Brain pericyte (primary cell): ENCODE measurements around the gene RAP1GAP.
"Not testable (repeated sequence)": the region's sequence is repeated elsewhere in the genome, so short reads cannot be mapped to it uniquely, and the experiment has no call there.

Experiments used
- DNase-seq: peaks from one replicate; pipeline ENCODE4 v3.0.0-alpha.2; 2012; ENCODE audit warnings: low read depth, low spot score

The RAP1GAP gene

DNA sequence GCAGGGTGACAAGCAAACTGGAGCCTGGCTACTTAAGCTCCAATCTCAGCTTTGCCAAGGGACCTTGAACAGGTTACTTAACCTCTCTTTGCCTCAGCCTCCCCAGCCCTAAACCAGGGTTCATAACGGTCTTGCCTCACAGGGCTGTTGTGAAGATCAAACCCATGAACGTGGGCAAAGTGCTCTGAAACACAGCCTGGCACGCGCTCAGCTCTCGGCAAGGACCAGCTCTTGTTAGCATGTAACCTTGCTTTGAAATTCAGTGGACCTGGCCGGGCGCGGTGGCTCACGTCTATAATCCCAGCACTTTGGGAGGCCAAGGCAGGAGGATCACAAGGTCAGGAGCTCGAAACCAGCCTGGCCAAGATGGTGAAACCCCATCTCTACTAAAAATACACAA lies 24.8 kb downstream of the RAP1GAP start:
- DNase-seq = no peak

DNA sequence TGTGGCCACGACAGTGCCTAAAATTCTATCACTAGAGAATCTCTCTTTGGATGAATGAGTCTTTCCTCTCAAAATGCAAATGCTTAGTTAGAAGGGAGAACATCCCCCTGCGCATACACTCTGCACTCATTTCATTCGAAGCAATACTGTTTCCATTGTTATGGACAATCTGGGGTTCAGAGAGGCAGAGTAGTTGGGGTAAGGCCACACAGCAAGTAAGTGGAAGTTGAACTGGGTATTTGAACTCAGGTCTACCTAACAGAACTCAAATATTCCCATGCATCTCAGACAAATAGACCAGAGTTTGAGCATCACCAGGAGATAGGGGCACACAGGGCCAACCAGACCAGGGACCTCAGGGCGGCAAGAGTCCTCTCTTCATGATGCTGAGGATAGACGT lies 25.5 kb downstream of the RAP1GAP start:
- DNase-seq = no peak

DNA sequence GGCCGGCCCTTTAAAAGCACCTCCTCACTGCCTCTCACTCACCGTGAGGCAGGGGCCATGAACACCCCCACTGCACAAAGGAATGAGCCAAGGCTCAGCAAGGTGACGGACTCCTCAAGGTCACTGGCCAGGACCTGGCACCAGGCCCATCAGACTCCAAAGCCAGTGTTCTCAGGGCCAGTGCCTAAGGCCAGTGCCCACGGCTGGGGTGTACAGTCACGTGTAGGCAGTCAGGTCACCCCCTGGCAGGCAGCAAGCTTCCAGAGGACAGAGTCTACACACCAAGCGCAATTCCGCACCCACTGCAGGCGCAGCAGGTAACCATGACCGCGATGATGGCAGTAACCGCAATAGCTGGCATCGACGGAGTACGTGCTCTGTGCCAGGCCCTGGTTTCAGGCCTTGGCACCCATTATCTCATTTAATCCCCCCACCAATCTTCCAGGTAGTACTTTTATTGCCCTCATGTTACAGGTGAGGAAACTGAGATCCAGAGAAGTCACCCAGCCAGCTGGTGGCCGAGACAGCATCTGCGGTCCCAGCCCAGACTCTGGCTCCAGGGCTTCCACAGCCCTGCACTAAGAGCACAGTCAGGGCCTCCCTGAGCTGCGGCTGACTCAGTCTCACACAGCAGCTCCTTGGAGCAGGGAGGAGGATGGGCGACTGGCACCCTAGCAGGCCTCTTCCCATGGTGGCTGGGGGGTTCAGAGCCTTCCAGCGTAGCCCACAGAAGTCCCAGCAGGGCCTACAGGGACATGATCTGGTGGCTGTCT lies 27.0 kb downstream of the RAP1GAP start:
- no peak for DNase-seq

DNA sequence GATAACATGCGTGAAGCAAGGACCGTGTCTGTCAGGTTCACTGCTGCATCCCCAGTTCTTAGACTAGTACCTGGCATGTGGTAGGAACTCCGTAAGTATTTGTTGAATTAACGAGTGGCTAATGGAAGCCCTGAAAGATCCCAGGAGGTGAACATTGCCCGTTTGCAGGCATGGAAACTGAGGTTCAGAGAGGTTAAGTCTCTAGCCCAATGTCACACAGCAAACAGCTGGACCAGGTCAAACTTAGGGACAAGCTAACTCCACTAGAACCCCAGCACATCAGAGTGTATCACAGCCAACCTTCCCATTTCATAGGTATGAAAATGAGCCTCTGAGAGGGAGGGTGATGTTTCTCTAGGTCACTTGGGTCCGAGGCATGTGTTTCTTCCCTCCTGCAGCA lies 27.6 kb downstream of the RAP1GAP start:
- no peak for DNase-seq

DNA sequence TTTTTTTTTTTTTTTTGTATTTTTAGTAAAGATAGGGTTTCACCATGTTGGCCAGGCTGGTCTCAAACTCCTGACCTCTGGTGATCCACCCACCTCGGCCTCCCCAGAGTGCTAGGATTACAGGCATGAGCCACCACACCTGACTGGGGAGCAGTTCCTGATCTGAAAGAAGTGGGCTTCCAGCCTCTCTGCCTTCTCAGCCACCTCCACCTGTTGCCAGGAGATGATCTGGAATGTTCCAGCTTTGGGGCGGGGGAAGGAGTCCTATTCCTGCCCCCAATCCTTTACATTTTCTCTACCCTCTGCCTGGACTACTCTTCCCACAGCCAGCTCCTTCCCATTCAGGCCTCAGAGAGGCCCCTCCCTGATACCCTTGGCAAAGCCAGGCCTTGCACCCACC lies 28.1 kb downstream of the RAP1GAP start:
- DNase-seq = no peak

DNA sequence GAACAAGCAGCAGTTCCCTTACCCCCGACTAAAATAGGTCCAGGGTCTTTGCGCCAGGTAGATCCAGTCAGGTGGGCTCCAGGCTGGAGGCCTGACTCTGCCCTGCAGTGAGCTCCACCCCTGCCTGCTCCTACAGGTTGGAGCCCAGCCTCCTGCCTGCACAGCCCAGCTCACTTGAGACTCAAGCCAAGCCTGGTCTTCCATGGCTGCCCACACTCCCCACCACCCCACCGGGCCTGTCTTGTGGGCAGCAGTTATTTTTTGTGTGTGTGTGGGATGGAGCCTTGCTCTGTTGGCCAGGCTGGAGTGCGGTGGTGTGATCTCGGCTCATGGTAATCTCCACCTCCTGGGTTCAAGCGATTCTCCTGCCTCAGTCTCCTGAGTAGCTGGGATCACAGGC lies 28.5 kb downstream of the RAP1GAP start:
- DNase-seq = no peak

DNA sequence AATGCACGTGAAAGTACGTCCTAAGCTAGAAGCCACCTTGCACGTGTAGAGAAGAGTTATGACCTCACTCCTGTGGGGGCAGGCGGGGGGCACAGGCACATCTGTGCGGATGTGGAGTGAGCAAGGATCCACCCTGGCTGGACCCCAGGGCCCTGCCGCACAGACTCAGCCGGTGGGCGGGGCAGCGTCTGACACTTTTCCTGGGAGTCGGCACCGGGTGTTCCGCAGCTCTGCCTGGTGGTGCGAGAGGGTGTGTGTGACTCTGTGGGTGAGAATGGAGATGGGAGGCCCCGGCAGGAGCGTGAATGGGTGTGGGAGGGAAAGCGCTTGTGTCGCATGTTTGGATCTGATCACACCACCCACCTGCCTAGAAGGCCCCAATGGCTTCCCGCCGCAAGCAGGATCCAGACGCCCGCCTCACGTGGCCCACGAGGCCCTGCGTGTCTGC lies 29.5 kb downstream of the RAP1GAP start:
- DNase-seq = no peak

DNA sequence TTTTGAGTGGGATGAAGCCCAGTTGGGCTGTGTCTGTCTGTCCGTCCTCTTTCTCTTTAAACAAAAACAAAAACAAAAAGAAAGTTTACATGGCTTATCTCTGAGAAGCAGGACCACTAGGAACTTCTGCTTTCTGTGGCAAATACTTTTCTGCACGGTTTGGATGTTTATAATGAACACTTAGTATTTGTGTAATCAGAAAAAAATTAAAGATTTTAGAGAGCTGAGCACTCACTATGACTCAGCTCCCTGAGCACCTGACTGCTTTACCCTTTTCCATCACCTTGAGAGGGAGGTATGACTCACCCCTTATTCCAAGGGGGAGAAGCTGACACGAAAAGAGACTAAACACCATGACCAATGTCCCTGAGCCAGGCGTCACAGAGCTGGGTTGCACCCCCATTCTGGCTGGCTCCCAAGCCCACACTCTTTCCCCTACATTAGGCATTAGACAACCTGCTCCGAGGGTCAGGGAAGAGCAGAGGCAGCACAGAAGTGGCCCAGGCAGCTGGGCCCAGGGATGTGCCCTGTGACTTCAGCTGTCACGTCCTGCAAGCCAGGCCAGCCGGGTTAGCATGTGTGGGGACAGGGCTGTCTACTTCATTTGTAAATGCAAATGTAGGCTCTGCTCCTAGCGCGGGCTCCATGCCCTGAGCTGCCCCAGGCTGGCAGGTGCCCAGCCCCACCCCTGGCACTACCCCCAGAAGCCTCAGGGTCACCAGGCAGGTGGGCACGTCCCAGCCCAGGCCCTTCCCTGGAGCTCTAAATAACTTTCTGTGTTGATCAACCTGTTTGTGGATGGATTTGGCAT lies 30.4 kb downstream of the RAP1GAP start:
- no peak for DNase-seq

DNA sequence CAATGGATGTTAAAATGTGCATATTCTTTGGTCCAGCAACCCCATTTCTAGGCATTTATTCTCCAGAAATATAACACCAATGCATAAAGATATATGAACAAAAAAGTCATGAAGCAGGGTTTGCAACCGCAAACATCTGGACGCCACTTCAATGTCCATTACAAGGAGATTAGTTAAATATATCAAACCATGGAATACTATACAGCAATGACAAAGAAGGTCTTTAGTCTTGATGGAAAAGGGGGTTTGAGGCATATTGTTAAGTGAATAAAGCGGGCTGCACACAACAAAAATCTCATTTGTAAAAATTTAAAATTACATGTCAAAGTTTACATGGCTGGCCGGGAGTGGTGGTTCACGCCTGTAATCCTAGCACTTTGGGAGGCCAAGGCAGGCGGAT lies 31.6 kb downstream of the RAP1GAP start:
- DNase-seq = no peak

DNA sequence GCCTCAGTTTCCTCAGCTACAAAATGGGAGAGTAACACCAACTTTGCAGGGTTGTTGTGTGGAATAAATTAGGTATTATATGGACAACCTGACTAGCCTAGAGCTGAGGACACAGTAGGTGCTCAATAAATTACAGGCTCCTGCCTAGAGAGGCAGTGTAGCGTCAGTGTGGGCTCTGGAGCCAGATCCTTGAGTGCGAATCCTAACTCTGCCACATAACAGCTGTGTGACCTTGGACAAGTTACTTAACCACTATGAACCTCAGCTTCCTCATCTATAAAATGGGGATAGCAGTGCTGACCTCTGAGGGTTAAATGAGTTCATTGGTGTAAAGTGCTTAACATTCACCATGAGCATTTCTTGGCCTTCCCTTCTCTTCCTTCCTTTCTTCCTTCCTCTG lies 33.1 kb downstream of the RAP1GAP start:
- no peak for DNase-seq

DNA sequence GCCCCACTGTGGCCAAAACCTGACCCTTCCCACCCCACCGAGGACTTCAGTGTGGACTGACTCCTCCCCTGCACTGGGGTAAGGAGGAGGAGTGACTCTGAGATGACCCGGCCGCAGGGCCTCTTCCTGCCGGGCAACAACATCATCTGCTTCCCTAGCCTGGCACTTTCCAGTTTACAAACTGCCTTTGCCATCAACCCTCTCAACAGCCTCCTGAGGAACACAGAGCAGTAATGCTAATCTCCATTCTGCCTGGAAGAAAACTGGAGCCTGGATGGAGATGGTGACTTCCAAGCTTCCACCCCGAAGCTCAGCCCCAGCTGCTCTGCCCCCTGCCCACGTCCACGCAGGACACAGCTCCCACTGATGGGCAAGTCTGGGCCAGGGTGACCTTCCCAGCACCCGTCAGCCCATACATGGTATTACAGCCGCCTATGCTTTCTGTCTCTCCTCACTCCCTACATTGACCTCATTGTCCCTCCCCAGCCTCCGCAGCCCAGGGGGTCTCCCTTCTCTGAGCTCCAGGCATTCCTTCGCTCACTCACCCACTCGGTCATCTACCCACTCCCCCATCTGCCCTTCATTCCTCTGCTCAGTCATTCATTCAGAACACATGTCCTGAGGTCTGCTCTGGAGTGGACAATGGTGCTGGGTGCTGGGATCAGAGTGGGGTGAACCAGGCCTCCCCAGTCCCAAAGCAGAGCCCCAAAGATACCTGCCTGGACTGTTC lies 34.2 kb downstream of the RAP1GAP start:
- DNase-seq = no peak

DNA sequence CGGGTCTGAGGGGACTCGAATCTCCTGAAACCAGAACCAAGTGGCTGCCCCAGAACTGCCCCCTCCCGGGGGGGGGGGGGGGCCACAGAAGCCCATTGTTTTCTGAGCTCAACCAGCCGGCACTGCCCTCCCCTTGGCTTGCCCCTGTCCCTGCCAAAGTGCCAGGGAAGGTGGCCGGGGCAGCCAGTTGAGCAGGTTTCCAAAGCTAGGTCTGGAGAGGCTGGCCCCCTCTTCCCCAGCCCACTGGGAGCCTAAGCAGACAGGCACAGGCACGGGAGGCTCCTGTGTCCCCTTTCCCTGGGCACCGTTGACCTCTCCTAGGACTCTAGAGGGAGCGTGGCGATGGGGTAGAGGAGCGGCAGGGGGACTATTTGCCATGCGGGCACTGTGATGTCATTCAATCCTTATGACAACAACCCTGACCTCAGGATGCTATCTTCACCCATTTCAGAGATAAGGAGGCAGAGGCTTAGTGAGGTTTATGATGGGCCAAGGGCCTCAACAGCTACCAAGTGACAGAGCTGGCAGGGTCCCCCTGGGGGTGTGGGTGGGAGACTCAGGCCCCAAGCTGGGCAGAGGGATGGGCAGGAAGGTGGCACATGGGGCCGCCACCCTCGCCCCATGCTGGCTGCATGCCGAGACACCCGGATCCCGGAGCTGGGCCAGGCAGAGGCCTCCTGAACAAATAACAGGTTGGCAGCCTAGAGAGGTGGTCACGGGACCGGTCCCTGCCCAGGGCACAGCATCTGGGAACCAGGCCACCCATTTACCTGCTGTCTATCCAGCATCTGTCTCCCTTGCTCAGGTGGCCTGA lies 35.0 kb downstream of the RAP1GAP start:
- DNase-seq = no peak

DNA sequence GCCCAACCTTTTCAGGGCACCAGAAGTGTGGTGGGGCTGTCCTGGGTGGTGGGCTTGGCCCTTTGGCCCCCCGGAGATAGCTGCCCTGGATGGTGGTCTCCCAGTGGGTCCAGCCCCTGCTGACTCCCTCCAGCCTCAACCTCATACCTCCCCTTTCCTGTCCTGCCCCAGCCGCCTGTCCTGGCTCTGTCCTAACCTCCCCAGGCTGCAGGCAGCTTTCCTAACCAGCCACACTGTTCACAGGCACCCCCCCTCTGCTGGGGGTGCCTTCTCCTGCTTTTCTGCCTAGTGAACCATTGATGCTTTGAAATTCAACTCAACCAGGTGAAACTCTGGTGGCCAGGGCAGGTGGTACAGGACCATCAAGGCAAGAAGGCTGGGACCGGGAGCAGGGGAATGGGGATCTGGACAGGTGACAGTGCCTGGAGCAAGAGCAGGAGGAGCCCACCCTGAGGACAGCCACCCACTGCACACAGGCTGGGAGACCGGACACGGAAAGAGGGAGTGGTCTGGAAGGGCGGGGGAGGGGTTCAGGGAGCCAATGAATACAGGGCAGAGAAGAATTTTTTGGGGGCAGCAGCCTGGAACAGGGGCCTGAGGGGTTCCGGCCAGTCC lies 35.9 kb downstream of the RAP1GAP start:
- no peak for DNase-seq

DNA sequence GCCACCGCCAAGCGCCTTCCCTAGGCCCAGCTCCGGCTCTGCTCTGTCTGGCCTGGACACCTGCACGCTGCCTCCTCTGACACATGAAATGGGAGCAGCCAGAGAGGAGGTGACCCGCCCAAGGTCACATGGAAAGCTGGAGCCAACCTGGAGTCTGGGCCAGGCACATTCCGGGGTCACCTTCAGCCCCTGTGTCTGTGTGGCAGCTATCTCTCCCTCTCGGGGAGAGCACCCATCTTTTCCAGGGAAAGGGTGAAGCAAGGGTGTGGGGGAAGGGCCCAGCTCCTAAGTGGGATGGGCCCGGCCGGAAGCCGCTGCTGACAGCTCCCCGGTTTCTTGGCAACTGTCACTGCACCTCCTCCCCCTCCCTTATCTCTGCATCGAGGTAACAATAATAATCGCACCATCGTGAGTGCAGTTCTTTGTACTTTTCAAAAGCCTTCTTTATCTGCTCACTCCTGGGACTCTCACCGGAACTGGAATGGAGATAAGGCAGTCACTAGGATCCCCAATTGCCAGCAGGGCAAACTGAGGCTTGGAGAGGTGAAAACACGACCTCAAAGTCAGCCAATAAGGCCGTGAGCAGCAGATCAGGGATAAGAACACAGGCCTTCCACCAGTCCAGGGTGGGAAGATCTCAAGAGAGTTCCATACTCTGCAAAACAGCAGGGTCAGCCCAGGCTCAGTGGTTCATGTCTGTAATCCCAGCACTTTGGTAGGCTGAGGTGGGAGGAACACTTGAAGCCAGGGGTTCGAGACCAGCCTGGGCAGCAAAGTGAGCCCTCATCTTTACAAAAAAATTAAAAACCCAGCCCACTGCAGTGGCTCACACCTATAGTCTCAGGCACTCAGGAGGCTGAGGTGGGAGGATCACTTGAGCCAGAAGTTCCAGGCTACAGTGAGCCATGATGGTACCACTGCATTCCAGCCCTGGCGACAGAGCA lies 36.9 kb downstream of the RAP1GAP start:
- DNase-seq = no peak

DNA sequence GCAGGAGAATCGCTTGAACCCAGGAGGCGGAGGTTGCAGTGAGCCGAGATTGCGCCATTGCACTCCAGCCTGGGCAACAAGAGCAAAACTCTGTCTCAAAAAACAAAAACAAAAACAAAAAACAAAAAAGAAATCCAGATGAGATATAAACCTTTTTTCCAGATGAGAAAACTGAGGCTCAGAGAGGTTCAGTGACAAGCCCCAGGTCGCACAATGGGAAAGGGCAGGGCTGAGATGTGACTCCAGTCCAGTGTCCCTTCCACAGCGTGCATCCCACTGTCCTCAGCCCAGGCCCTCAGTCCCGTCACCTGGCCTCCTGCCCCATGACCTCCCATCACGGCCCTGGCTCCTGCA lies 37.6 kb downstream of the RAP1GAP start:
- DNase-seq = not testable (repeated sequence)

DNA sequence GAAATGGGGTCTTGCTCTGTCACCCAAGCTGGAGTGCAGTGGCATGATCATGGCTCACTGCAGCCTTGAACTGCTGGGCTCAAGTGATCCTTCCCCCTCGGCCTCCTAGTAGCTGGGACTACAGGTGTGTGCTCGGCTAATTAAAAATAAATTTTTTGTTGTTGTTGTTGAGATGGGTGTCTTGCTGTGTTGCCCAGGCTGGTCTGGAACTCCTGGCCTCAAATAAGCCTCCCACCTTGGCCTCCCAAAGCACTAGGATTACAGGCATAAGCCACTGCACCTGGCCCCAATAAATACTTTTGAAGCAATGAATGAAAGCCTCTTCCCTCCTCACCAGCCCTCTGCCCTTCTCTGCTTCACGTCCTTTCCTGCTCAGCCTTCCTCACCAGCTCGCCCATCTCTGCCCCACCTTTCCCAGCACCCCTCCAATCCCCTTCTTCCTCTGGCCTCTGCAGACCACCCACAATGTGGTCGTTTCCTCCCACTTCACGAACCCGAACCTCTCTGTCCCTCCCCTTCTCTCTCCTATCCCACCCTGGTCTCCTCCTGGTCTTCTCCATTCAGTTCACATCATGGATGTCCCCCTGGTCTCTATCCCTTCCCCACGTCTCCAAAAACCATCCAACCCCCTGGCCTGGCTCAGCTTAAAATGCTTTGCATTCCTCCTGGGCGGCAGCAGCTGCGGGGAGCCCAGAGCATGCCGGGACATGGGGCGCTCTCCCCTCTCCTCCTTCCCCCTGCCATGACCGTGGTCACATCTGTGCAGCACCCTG lies 38.4 kb downstream of the RAP1GAP start:
- no peak for DNase-seq

DNA sequence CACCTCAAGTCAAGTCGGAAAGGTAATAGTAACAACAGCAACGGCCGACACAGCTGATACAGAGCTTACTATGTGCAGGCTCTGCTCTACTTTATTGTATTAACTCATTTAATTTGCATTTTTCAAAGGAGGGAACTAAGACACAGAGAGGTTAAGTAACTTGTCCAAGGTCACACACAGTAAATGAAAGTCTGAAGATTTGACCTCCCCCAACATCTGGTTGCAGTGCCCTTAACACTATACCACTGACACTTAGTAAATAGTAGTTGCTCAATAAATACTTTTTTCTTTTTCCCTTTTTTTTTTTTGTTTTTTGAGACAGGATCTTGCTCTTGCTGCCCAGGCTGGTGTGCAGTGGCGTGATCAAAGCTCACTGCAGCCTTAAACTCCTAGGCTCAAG lies 39.2 kb downstream of the RAP1GAP start:
- no peak for DNase-seq

DNA sequence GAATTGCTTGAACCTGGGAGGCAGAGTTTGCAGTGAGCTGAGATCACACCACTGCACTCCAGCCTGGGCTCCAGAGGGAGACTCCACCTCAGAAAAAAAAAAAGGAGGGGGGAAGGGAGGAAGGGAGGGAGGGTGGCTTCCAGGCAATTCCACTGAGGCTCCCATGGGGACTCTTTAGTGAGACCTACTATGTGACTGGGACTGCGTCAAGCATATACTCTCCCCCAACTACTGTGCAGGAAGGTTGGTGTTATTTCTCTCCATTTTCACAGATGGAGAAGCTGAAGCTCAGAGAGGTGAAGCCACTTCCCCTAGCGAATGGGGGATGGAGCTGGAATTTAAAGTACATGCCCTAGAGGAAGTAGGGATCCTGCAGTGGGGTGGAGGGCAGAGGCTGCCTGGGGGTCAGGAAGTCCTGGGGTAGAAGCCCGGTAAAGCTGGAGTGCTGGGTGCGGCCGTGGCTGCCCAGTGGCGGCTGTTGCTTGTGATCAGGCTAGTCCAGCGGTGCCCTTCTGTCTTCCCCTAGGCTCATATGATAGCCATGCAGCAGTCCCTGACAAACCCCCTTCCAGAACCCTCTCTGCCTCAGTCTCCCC lies 40.3 kb downstream of the RAP1GAP start:
- no peak for DNase-seq

DNA sequence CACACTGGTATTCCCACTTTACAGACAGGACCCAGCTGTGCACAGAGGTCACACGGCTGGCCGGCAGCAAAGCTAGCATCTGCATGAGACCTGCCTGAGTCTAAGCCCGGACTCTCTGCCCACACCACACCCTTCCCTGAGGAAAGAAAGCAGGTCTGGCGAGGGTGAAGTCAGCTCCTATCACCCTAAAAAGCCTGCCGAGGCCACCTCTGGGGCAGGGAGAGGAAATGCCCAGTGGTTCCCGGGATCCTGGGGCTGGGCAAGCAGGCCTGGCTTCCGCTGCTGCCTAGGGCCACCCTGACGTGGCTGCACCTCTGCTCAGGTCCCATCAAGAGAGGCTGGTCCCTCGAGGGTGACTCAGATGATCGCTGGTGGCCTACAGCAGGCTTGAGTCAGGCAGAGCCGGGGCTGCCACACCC lies 42.2 kb downstream of the RAP1GAP start:
- DNase-seq = no peak
